Astrocyte (in vitro differentiated cells and primary cell): Measurements from ENCODE around the gene SETD1A. TPM values are rescaled to one million over a fixed set of nuclear protein-coding genes. Genes with fewer than 3 reads are reported as not detected.

Source experiments
- DNase-seq: peaks from one replicate; pipeline ENCODE4 v3.0.0-alpha.2; 2010; ENCODE audit warnings: low read depth
- FAIRE-seq: peaks from 2 replicates; lab custom pipeline; 2011; peaks lifted over from hg19 to GRCh38; lab: Jason Lieb, UNC
- H2AFZ ChIP-seq: 2 replicates; pipeline ENCODE4 v1.6.0; 2012; ENCODE audit warnings: low read depth, low read length, inconsistent platforms
- H3K27ac ChIP-seq: 2 replicates; pipeline ENCODE4 v1.5.1; 2011; ENCODE audit warnings: low read depth, low read length, inconsistent platforms
- H3K27me3 ChIP-seq: 2 replicates; pipeline ENCODE4 v1.6.0; 2011; ENCODE audit warnings: low read length, inconsistent platforms; ENCODE audit not compliant: insufficient read depth
- H3K36me3 ChIP-seq: 2 replicates; pipeline ENCODE4 v1.5.1; 2011; ENCODE audit warnings: low read length, inconsistent platforms; ENCODE audit not compliant: insufficient read depth
- H3K4me1 ChIP-seq: 2 replicates; pipeline ENCODE4 v1.5.1; 2011; ENCODE audit warnings: low read length, inconsistent platforms; ENCODE audit not compliant: insufficient read depth
- H3K4me2 ChIP-seq: 2 replicates; pipeline ENCODE4 v1.6.0; 2012; ENCODE audit warnings: low read length, inconsistent platforms
- H3K4me3 ChIP-seq: 2 replicates; pipeline ENCODE4 v1.5.1; 2011; ENCODE audit warnings: low read depth, mild to moderate bottlenecking, low read length, inconsistent platforms; ENCODE audit not compliant: insufficient read depth
- H3K79me2 ChIP-seq: 2 replicates; pipeline ENCODE4 v1.6.0; 2012; ENCODE audit warnings: mild to moderate bottlenecking, low read length, inconsistent platforms; ENCODE audit not compliant: insufficient read depth
- H3K9ac ChIP-seq: 2 replicates; pipeline ENCODE4 v1.6.0; 2012; ENCODE audit warnings: mild to moderate bottlenecking, low read length, inconsistent platforms
- H3K9me3 ChIP-seq: 2 replicates; pipeline ENCODE4 v1.5.1; 2012; ENCODE audit warnings: low read depth, mild to moderate bottlenecking, low read length, inconsistent platforms; ENCODE audit not compliant: insufficient read depth
- H4K20me1 ChIP-seq: 2 replicates; pipeline ENCODE4 v1.6.0; 2012; ENCODE audit warnings: low read length, inconsistent platforms; ENCODE audit not compliant: insufficient read depth
- H3K27ac Mint-ChIP-seq: one replicate; pipeline ENCODE4 v1.8.0; 2021; ENCODE audit warnings: mild to moderate bottlenecking, mixed read lengths; ENCODE audit not compliant: unreplicated experiment
- H3K27me3 Mint-ChIP-seq: one replicate; pipeline ENCODE4 v1.8.0; 2021; ENCODE audit warnings: low read depth, mixed read lengths; ENCODE audit not compliant: unreplicated experiment
- H3K36me3 Mint-ChIP-seq: one replicate; pipeline ENCODE4 v1.8.0; 2021; ENCODE audit warnings: low read depth, mixed read lengths; ENCODE audit not compliant: unreplicated experiment
- H3K4me1 Mint-ChIP-seq: one replicate; pipeline ENCODE4 v1.8.0; 2021; ENCODE audit warnings: low read depth, mixed read lengths; ENCODE audit not compliant: unreplicated experiment
- H3K4me3 Mint-ChIP-seq: one replicate; pipeline ENCODE4 v1.8.0; 2021; ENCODE audit warnings: mild to moderate bottlenecking, moderate library complexity, mixed read lengths; ENCODE audit not compliant: unreplicated experiment
- H3K9me3 Mint-ChIP-seq: one replicate; pipeline ENCODE4 v1.8.0; 2021; ENCODE audit warnings: mild to moderate bottlenecking, mixed read lengths; ENCODE audit not compliant: unreplicated experiment
- EZH2 ChIP-seq: IDR thresholded peaks from 2 replicates; pipeline ENCODE4 v1.6.1; 2012; ENCODE audit warnings: mild to moderate bottlenecking, low read length, inconsistent platforms; ENCODE audit not compliant: insufficient read depth
- total RNA-seq: library from RNA; stranded (reverse); gene quantifications from 2 replicates; pipeline ENCODE4 v1.2.1, GENCODE V29; 2021
- TF ChIP-seq, protein P1 (sequence below): IDR thresholded peaks from 2 replicates; pipeline ENCODE4 v1.5.1; 2011; ENCODE audit warnings: low read depth, mild to moderate bottlenecking, inconsistent platforms, low read length, moderate library complexity; ENCODE audit not compliant: insufficient read depth

The SETD1A gene
- total RNA-seq, 1 donor from 2014 or later, result 18.7 TPM

GRCh38 chr16:30976486-30976885 lies 18.9 kb downstream of the SETD1A start:
- no peaks in the 10 kb centered on the region for H3K79me2 ChIP-seq
- peaks cover 28% of the 10 kb centered on the region for H3K36me3 Mint-ChIP-seq
- H2AFZ ChIP-seq, result no peak overlapping the region
- DNase-seq, result no peak
- H3K27ac ChIP-seq, result no peak overlapping the region
- TF ChIP-seq, protein P1, sequence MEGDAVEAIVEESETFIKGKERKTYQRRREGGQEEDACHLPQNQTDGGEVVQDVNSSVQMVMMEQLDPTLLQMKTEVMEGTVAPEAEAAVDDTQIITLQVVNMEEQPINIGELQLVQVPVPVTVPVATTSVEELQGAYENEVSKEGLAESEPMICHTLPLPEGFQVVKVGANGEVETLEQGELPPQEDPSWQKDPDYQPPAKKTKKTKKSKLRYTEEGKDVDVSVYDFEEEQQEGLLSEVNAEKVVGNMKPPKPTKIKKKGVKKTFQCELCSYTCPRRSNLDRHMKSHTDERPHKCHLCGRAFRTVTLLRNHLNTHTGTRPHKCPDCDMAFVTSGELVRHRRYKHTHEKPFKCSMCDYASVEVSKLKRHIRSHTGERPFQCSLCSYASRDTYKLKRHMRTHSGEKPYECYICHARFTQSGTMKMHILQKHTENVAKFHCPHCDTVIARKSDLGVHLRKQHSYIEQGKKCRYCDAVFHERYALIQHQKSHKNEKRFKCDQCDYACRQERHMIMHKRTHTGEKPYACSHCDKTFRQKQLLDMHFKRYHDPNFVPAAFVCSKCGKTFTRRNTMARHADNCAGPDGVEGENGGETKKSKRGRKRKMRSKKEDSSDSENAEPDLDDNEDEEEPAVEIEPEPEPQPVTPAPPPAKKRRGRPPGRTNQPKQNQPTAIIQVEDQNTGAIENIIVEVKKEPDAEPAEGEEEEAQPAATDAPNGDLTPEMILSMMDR, result no peak
- TF ChIP-seq EZH2, result no peak
- no peak overlapping the region for H3K9ac ChIP-seq
- H3K27me3 Mint-ChIP-seq, result no peaks in the 10 kb centered on the region
- H3K9me3 Mint-ChIP-seq, result peaks cover 4% of the 10 kb centered on the region
- H3K36me3 ChIP-seq, result peaks cover 30% of the 10 kb centered on the region
- H3K27ac Mint-ChIP-seq, result no peak overlapping the region
- H3K4me1 ChIP-seq, result no peaks in the 10 kb centered on the region
- no peaks in the 10 kb centered on the region for H3K27me3 ChIP-seq
- peaks cover 41% of the 10 kb centered on the region for H4K20me1 ChIP-seq
- H3K4me3 ChIP-seq, result no peak overlapping the region
- no peak overlapping the region for H3K4me2 ChIP-seq
- no peak for FAIRE-seq
- H3K4me3 Mint-ChIP-seq, result peak overlapping the region; percentile 3
- no peaks in the 10 kb centered on the region for H3K4me1 Mint-ChIP-seq
- H3K9me3 ChIP-seq, result no peaks in the 10 kb centered on the region

DNA sequence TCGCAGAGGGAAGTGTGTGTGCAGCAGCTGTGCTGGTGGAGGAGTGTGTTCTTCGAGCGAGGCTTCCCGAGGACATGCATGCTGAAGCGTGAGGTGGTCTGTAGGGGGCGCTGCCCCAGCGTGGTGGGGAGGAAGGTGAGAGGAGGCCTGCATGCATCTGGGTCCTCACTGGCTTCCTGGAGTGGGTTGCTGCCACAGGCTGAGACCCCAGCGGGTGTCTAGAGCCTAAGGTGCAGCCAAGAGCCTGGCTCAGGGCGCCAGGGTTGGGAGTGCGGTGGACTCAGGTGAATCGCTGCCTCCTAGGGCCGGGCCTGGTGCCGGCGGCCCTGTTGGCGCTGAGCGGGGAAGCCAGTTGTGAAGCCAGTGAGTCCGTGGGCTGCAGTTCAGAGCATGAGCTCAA lies 19.9 kb downstream of the SETD1A start:
- Histone ChIP-seq H3K27ac (no peak overlapping the region), H3K4me1 (no peaks in the 10 kb centered on the region), H3K36me3 (peaks cover 24% of the 10 kb centered on the region), H3K27me3 (no peaks in the 10 kb centered on the region), H2AFZ (no peak overlapping the region), H3K9me3 (no peaks in the 10 kb centered on the region), H4K20me1 (peaks cover 41% of the 10 kb centered on the region), H3K4me2 (no peak overlapping the region), H3K4me3 (no peak overlapping the region), H3K79me2 (no peaks in the 10 kb centered on the region), H3K9ac (no peak overlapping the region)
- Mint-ChIP-seq H3K9me3 (peaks cover 4% of the 10 kb centered on the region), H3K27me3 (no peaks in the 10 kb centered on the region), H3K27ac (no peak overlapping the region), H3K4me3 (no peak overlapping the region), H3K36me3 (peaks cover 26% of the 10 kb centered on the region), H3K4me1 (no peaks in the 10 kb centered on the region)
- DNase-seq (no peak), FAIRE-seq (no peak)
- TF ChIP-seq, protein P1, result peak; percentile 25
- no peak for TF ChIP-seq EZH2

GRCh38 chr16:30979170-30980022 lies 21.8 kb downstream of the SETD1A start:
- DNase-seq (no peak), FAIRE-seq (no peak)
- Histone ChIP-seq H4K20me1 (peaks cover 26% of the 10 kb centered on the region), H3K36me3 (peaks cover 14% of the 10 kb centered on the region), H3K9ac (no peak overlapping the region), H2AFZ (no peak overlapping the region), H3K4me2 (no peak overlapping the region), H3K27me3 (no peaks in the 10 kb centered on the region), H3K9me3 (no peaks in the 10 kb centered on the region), H3K27ac (no peak overlapping the region), H3K79me2 (no peaks in the 10 kb centered on the region), H3K4me1 (no peaks in the 10 kb centered on the region), H3K4me3 (no peak overlapping the region)
- Mint-ChIP-seq H3K4me1 (no peaks in the 10 kb centered on the region), H3K36me3 (peaks cover 18% of the 10 kb centered on the region), H3K27me3 (no peaks in the 10 kb centered on the region), H3K4me3 (no peak overlapping the region), H3K9me3 (peaks cover 4% of the 10 kb centered on the region), H3K27ac (no peak overlapping the region)
- TF ChIP-seq, protein P1, result no peak
- TF ChIP-seq EZH2, result no peak
